CD8-positive, alpha-beta memory T cell (primary cell): Measurements from ENCODE around the gene ZBTB46. TPM values are rescaled to one million over a fixed set of nuclear protein-coding genes. Genes with fewer than 3 reads are reported as not detected.

Experiments used
- CTCF ChIA-PET: fragments of 350-600 bp; sonication (Branson Sonifier 250); formaldehyde crosslinking; loops from one replicate; lab custom pipeline; 2021; ENCODE audit warnings: antibody characterized with exemption; lab: Charles Lee
- POLR2A ChIA-PET: fragments of 350-600 bp; sonication (Branson Sonifier 250); formaldehyde crosslinking; loops from one replicate; lab custom pipeline; 2021; ENCODE audit warnings: antibody characterized with exemption; lab: Charles Lee
- DNase-seq, 5 donors: peaks; one replicate each; pipeline versions ENCODE4 v3.0.0 to v3.0.0-alpha.2; 2020 to 2022; ENCODE audit warnings: mixed read lengths in 1 of 5
- H3K27ac ChIP-seq: one replicate; pipeline ENCODE4 v1.7.0; 2013; ENCODE audit warnings: low read depth, mild to moderate bottlenecking, low read length, moderate library complexity
- H3K27me3 ChIP-seq: 2 replicates; pipeline ENCODE4 v1.7.0; 2013; ENCODE audit warnings: low read length, mild to moderate bottlenecking; ENCODE audit not compliant: insufficient read depth, poor library complexity, severe bottlenecking
- H3K36me3 ChIP-seq: 2 replicates; pipeline ENCODE4 v1.7.0; 2013; ENCODE audit warnings: mild to moderate bottlenecking, low read length, moderate library complexity; ENCODE audit not compliant: insufficient read depth
- H3K4me1 ChIP-seq: 2 replicates; pipeline ENCODE4 v1.7.0; 2013; ENCODE audit warnings: mild to moderate bottlenecking, low read length, moderate library complexity; ENCODE audit not compliant: insufficient read depth
- H3K4me3 ChIP-seq: 2 replicates; pipeline ENCODE4 v1.7.0; 2013; ENCODE audit warnings: mild to moderate bottlenecking, low read length
- H3K9me3 ChIP-seq: 2 replicates; pipeline ENCODE4 v1.7.0; 2013; ENCODE audit warnings: mild to moderate bottlenecking, low read length
- H3K27ac Mint-ChIP-seq, 8 donors: one replicate each; pipeline ENCODE4 v1.8.0; 2020 to 2021; ENCODE audit warnings: mixed read lengths in 8 of 8, mild to moderate bottlenecking in 6 of 8, inconsistent platforms in 3 of 8, moderate library complexity in 3 of 8
- H3K27me3 Mint-ChIP-seq, 2 donors: one replicate each; pipeline ENCODE4 v1.8.0; 2020 to 2021; ENCODE audit warnings: mixed read lengths in 2 of 2, mild to moderate bottlenecking in 1 of 2, moderate library complexity in 1 of 2
- H3K36me3 Mint-ChIP-seq, 3 donors: one replicate each; pipeline ENCODE4 v1.8.0; 2020 to 2021; ENCODE audit warnings: mixed read lengths in 3 of 3, inconsistent platforms in 1 of 3, mild to moderate bottlenecking in 1 of 3
- H3K4me1 Mint-ChIP-seq, 3 donors: one replicate each; pipeline ENCODE4 v1.8.0; 2020 to 2021; ENCODE audit warnings: mixed read lengths in 3 of 3, inconsistent platforms in 1 of 3, mild to moderate bottlenecking in 1 of 3
- H3K4me3 Mint-ChIP-seq, 7 donors: one replicate each; pipeline ENCODE4 v1.8.0; 2020 to 2021; ENCODE audit warnings: mixed read lengths in 7 of 7, mild to moderate bottlenecking in 6 of 7, moderate library complexity in 4 of 7, inconsistent platforms in 2 of 7
- H3K9me3 Mint-ChIP-seq, 5 donors: one replicate each; pipeline ENCODE4 v1.8.0; 2020 to 2022; ENCODE audit warnings: mixed read lengths in 5 of 5, mild to moderate bottlenecking in 3 of 5, moderate library complexity in 2 of 5, inconsistent platforms in 1 of 5
- polyA plus RNA-seq: library from polyadenylated mRNA; unstranded; fragments of 300-500 nt; fragmentation: Illumina TruSeq; gene quantifications from one replicate; pipeline ENCODE4 v1.2.3, GENCODE V29; 2021
- total RNA-seq, 2 experiments: library from RNA; stranded (reverse); gene quantifications; one replicate each; pipeline ENCODE4 v1.2.3, GENCODE V29; 2021

Gene ZBTB46
- total and polyA plus RNA-seq, 3 experiments from 2014 or later = 0.08 to 0.39 (median 0.31) TPM

- Mint-ChIP-seq H3K4me3 (no peak overlapping the region), H3K9me3 (no peaks in the 10 kb centered on the region), H3K36me3 (peaks cover 0 to 11% (median 0%) of the 10 kb centered on the region in 3 donors), H3K4me1 (peaks cover 8 to 26% (median 16%) of the 10 kb centered on the region in 3 donors), H3K27me3 (no peaks in the 10 kb centered on the region), H3K27ac (no peak overlapping the region)
- Histone ChIP-seq H3K27me3 (no peaks in the 10 kb centered on the region), H3K4me3 (no peak overlapping the region), H3K36me3 (peaks cover 11% of the 10 kb centered on the region), H3K4me1 (peaks cover 23% of the 10 kb centered on the region), H3K27ac (no peak overlapping the region), H3K9me3 (no peaks in the 10 kb centered on the region)
- DNase-seq = no peak
- POLR2A ChIA-PET = interaction anchor here (1.0 to 1.8 kb wide), 2 partner anchors 10 to 193 kb away, joined by 3 to 6 read pairs; partner anchors contain the start of gene LIME1
- CTCF ChIA-PET = interaction anchor here (0.7 kb wide), 1 partner anchor 208 kb away, joined by 4 read pairs; no protein-coding TSS in a partner anchor
Measured at GRCh38 chr20:63745961-63746731, 84.9 kb downstream of the ZBTB46 start.

GRCh38 chr20:63745424-63745805 is 85.6 kb downstream of the ZBTB46 start:
- Mint-ChIP-seq H3K27me3 (no peaks in the 10 kb centered on the region), H3K4me3 (peak overlapping the region in 1 of 7 donors; percentile 40), H3K36me3 (peaks cover 0 to 11% (median 0%) of the 10 kb centered on the region in 3 donors), H3K9me3 (no peaks in the 10 kb centered on the region), H3K27ac (no peak overlapping the region), H3K4me1 (peaks cover 1 to 18% (median 9%) of the 10 kb centered on the region in 3 donors)
- Histone ChIP-seq H3K27ac (no peak overlapping the region), H3K9me3 (no peaks in the 10 kb centered on the region), H3K27me3 (no peaks in the 10 kb centered on the region), H3K4me3 (no peak overlapping the region), H3K36me3 (peaks cover 11% of the 10 kb centered on the region), H3K4me1 (peaks cover 18% of the 10 kb centered on the region)
- DNase-seq = no peak
- POLR2A ChIA-PET = interaction anchor here (1.0 to 1.8 kb wide), 2 partner anchors 9 to 192 kb away, joined by 3 to 6 read pairs; partner anchors contain the start of gene LIME1
- CTCF ChIA-PET = interaction anchor here (0.7 kb wide), 1 partner anchor 208 kb away, joined by 4 read pairs; no protein-coding TSS in a partner anchor

DNA sequence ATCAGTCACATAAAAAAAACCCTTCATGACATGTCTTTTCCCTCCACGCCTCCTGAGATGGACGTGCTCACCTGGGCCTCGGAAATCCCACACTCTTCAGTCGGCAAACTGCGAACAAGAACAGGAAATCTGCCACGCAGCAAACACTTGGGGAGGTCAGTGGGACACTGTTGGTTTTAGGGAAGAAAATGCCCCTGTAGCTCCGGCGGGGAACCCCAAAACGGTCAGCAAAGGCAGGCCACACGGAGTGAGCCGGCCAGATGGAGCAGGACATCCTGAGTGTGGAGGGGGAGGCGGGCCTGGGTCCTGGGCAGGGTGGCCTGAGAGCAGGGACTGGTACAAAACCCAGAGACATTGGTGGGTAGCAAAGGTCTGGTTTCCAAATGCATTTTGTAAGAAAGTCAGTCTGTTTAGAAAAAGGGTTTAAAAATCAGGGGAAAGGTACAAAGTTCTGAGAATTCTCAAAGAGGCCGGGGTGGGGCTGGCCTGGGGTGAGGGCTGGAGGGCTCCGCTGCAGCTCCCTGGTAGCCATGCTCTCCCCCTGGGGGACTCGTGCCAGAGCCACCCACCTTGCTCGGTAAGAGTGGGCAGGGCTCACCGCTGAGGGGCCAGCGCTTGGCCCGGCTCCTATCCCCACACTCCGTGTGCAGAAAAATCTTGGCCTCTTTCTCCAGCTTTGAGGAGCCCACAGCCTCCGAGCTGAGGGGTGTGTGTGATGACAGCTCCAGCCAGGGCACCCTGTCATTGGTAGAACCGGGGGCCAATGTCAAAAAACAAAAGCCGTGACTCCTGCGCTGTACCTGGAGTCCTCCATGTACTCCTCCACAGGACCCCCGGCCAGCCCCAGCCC is 86.3 kb downstream of the ZBTB46 start:
- Histone ChIP-seq H3K4me1 (peaks cover 12% of the 10 kb centered on the region), H3K36me3 (peaks cover 11% of the 10 kb centered on the region), H3K4me3 (no peak overlapping the region), H3K27ac (no peak overlapping the region), H3K9me3 (no peaks in the 10 kb centered on the region), H3K27me3 (no peaks in the 10 kb centered on the region)
- H3K27me3 Mint-ChIP-seq = no peaks in the 10 kb centered on the region
- H3K36me3 Mint-ChIP-seq = peaks cover 0 to 11% (median 0%) of the 10 kb centered on the region in 3 donors
- no peak overlapping the region for H3K4me3 Mint-ChIP-seq
- ChIA-PET POLR2A (interaction anchor here (1.0 to 1.8 kb wide), 2 partner anchors 9 to 192 kb away, joined by 3 to 6 read pairs; partner anchors contain the start of gene LIME1), CTCF (interaction anchor here (0.7 to 1.4 kb wide), 3 partner anchors 9 to 207 kb away, joined by 3 to 4 read pairs (median 3); partner anchors contain the start of genes ARFRP1 and ZGPAT)
- DNase-seq = no peak
- H3K27ac Mint-ChIP-seq = no peak overlapping the region
- no peaks in the 10 kb centered on the region for H3K9me3 Mint-ChIP-seq
- H3K4me1 Mint-ChIP-seq = peaks cover 0 to 13% (median 8%) of the 10 kb centered on the region in 3 donors

DNA sequence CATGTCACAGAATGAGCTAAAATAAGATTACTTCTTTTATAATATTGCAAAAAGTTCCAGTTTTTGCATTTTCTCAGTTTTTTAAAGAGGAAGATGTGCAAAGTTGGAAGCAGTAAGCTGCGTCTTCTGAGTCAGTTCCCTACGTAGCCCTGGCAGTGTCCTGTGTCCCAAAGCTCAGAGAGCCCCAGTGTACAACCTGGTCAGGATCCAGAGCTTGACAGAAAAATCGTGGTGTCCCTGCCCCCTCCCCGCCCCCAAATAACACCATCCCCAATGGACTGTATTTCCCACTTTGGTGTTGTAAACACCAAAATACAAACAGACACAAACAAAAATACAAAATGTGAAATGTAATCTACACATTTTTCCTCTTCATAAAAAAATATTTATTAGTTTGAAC is 86.9 kb downstream of the ZBTB46 start:
- Mint-ChIP-seq H3K36me3 (peaks cover 0 to 11% (median 0%) of the 10 kb centered on the region in 3 donors), H3K4me1 (peaks cover 0 to 9% (median 5%) of the 10 kb centered on the region in 3 donors), H3K4me3 (no peak overlapping the region), H3K27me3 (no peaks in the 10 kb centered on the region), H3K27ac (peak overlapping the region in 1 of 8 donors; percentile 26), H3K9me3 (no peaks in the 10 kb centered on the region)
- Histone ChIP-seq H3K36me3 (peaks cover 11% of the 10 kb centered on the region), H3K4me1 (peaks cover 9% of the 10 kb centered on the region), H3K9me3 (no peaks in the 10 kb centered on the region), H3K4me3 (no peak overlapping the region), H3K27me3 (no peaks in the 10 kb centered on the region), H3K27ac (no peak overlapping the region)
- ChIA-PET CTCF (interaction anchor here (1.2 to 1.4 kb wide), 2 partner anchors 8 to 36 kb away, joined by 3 read pairs; partner anchors contain the start of genes ARFRP1 and ZGPAT), POLR2A (no interaction called here)
- DNase-seq = no peak

- no peaks in the 10 kb centered on the region for H3K9me3 ChIP-seq
- no peak overlapping the region for H3K27ac ChIP-seq
- DNase-seq = no peak
- CTCF ChIA-PET = interaction anchor here (1.2 to 1.4 kb wide), 2 partner anchors 8 to 36 kb away, joined by 3 read pairs; partner anchors contain the start of genes ARFRP1 and ZGPAT
- Mint-ChIP-seq H3K27ac (peak overlapping the region in 4 of 8 donors; percentile 35 to 76 (median 63)), H3K4me1 (peaks cover 0 to 7% (median 0%) of the 10 kb centered on the region in 3 donors), H3K9me3 (no peaks in the 10 kb centered on the region), H3K36me3 (peaks cover 0 to 11% (median 0%) of the 10 kb centered on the region in 3 donors), H3K4me3 (peak overlapping the region in 2 of 7 donors; percentile 33 to 74), H3K27me3 (no peaks in the 10 kb centered on the region)
- peaks cover 11% of the 10 kb centered on the region for H3K36me3 ChIP-seq
- H3K27me3 ChIP-seq = no peaks in the 10 kb centered on the region
- H3K4me1 ChIP-seq = peaks cover 14% of the 10 kb centered on the region
- H3K4me3 ChIP-seq = no peak overlapping the region
- POLR2A ChIA-PET = interaction anchor here (0.6 to 1.3 kb wide), 2 partner anchors 15 to 36 kb away, joined by 3 to 5 read pairs; partner anchors contain the start of genes ARFRP1 and ZGPAT
Measured at GRCh38 chr20:63743210-63743970, 87.7 kb downstream of the ZBTB46 start.

DNA sequence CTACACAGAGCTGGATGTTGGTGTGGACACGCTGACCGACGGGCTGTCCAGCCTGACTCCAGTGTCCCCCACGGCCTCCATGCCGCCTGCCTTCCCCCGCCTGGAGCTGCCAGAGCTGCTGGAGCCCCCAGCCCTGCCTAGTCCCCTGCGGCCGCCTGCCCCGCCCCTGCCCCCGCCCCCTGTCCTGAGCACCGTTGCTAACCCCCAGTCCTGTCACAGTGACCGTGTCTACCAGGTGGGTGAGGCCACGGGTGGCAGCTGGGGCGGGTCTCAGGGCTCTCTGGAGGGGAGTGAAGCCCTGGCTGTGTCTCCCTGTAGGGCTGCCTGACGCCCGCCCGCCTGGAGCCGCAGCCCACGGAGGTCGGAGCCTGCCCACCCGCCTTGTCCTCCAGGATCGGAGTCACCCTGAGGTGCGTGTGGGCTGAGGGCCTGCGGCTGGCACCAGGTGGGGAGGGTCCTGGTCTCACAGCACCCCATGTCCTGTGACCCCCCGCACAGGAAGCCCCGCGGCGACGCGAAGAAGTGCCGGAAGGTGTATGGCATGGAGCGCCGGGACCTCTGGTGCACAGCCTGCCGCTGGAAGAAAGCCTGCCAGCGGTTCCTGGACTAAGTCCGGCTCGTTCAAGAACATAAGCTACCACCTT is 88.6 kb downstream of the ZBTB46 start:
- H3K27ac ChIP-seq = no peak overlapping the region
- no peaks in the 10 kb centered on the region for H3K9me3 Mint-ChIP-seq
- CTCF ChIA-PET = interaction anchor here (1.3 to 2.4 kb wide), 2 partner anchors 36 to 41 kb away, joined by 4 to 21 read pairs; partner anchors contain the start of genes ARFRP1 and ZGPAT

More for the DNA sequence above, 88.6 kb downstream of the ZBTB46 start:
- POLR2A ChIA-PET = interaction anchor here (1.3 kb wide), 1 partner anchor 35 kb away, joined by 5 read pairs; the partner anchor contains the start of genes ARFRP1 and ZGPAT
- H3K4me1 Mint-ChIP-seq = peaks cover 0 to 8% (median 0%) of the 10 kb centered on the region in 3 donors
- no peaks in the 10 kb centered on the region for H3K9me3 ChIP-seq
- H3K27me3 ChIP-seq = no peaks in the 10 kb centered on the region
- H3K27me3 Mint-ChIP-seq = no peaks in the 10 kb centered on the region
- peaks cover 18% of the 10 kb centered on the region for H3K4me1 ChIP-seq
- no peak overlapping the region for H3K4me3 Mint-ChIP-seq
- H3K4me3 ChIP-seq = no peak overlapping the region
- H3K27ac Mint-ChIP-seq = no peak overlapping the region
- peaks cover 0 to 11% (median 0%) of the 10 kb centered on the region in 3 donors for H3K36me3 Mint-ChIP-seq
- DNase-seq = no peak
- peaks cover 11% of the 10 kb centered on the region for H3K36me3 ChIP-seq
